NCI-H146 treated with DMSO at 0.1 percent for 48 hours (cell line): Measurements from ENCODE around the gene TENT5C.
A peak's percentile ranks its signal among the peaks of the same experiment; 100 is the strongest.

Experiments
- DNase-seq: peaks from one replicate; lab custom pipeline; 2025; ENCODE audit not compliant: unreplicated experiment; lab: John Stamatoyannopoulos, UW

The TENT5C gene

GRCh38 chr1:117612517-117613248, 6.8 kb downstream of the TENT5C start:
- DNase-seq: no peak

- DNase-seq: no peak
These were observed 7.6 kb downstream of the TENT5C start for GRCh38 chr1:117613249-117613968.

GRCh38 chr1:117613969-117614729, 8.3 kb downstream of the TENT5C start:
- DNase-seq: no peak

GRCh38 chr1:117615474-117615873, 9.6 kb downstream of the TENT5C start:
- peak; percentile 18 for DNase-seq

- peak; percentile 34 for DNase-seq
These were observed 10.5 kb downstream of the TENT5C start for GRCh38 chr1:117616356-117616755.

- DNase-seq: no peak
These were observed 11.1 kb downstream of the TENT5C start for GRCh38 chr1:117616967-117617366.

- DNase-seq: no peak
These were observed 12.7 kb downstream of the TENT5C start for GRCh38 chr1:117618450-117619122.

GRCh38 chr1:117620440-117620839, 14.6 kb downstream of the TENT5C start:
- no peak for DNase-seq

GRCh38 chr1:117621316-117621715, 15.5 kb downstream of the TENT5C start:
- DNase-seq: no peak

GRCh38 chr1:117622726-117623125, 16.9 kb downstream of the TENT5C start:
- DNase-seq: no peak

GRCh38 chr1:117623141-117623540, 17.3 kb downstream of the TENT5C start:
- DNase-seq: no peak

GRCh38 chr1:117623698-117624097, 17.9 kb downstream of the TENT5C start:
- no peak for DNase-seq

GRCh38 chr1:117627546-117628130, 21.8 kb downstream of the TENT5C start:
- no peak for DNase-seq

- DNase-seq: no peak
These were observed 22.5 kb downstream of the TENT5C start for GRCh38 chr1:117628343-117628742.

GRCh38 chr1:117629625-117630422, 24.0 kb downstream of the TENT5C start:
- DNase-seq: no peak

- no peak for DNase-seq
These were observed 24.7 kb downstream of the TENT5C start for GRCh38 chr1:117630423-117630998.

GRCh38 chr1:117631359-117632160, 25.7 kb downstream of the TENT5C start:
- peak; percentile 9 for DNase-seq

GRCh38 chr1:117632269-117633067, 26.6 kb downstream of the TENT5C start:
- peak; percentile 56 for DNase-seq
